ENCODE measurements around the gene PRICKLE1. TPM values are rescaled to one million over a fixed set of nuclear protein-coding genes. Genes with fewer than 3 reads are reported as not detected.

The PRICKLE1 gene
- total and polyA plus RNA-seq, 4 donors, result 0.50 to 34.9 (median 14.8) TPM

DNA sequence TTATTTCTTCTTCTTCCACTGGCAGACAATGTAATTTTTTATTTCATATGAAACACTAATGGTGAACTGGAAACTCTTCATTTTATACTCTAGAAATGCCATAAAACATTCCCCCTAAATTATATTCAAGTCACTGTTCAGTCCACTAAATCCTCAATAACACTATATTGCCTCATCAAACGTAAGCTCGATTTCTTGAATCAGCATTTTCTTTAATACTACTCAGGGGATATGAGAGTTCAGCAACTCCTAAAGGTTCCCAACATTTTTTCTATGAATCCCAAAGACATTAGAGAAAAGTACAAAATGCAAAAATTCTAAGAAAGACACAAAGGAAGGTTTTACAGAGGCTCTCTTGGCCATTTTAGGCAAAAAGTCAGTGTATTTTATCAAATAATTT lies 59.3 kb downstream of the PRICKLE1 start:
- H3K36me3 ChIP-seq (ENCODE audit: control insufficient read depth in 1 of 2, insufficient read depth in 2 of 2, low read length in 1 of 2), result no peaks in the 10 kb centered on the region
- no peak for DNase-seq
- H3K4me3 ChIP-seq (ENCODE audit: low read length in 2 of 2), result no peak overlapping the region
- H3K27me3 ChIP-seq (ENCODE audit: control insufficient read depth in 1 of 2, insufficient read depth in 2 of 2, low read length in 1 of 2), result no peaks in the 10 kb centered on the region
- no peaks in the 10 kb centered on the region for H3K9me3 ChIP-seq (ENCODE audit: control insufficient read depth, low read length)
- ATAC-seq (ENCODE audit: low FRiP score), result no peak
- intact Hi-C loops (cut with DNase I), result no loop called here
- WGBS, 2 donors, result 91 to 99% methylated on average over 2 of the region's 2 CpGs
- no peak overlapping the region for H3K27ac ChIP-seq (ENCODE audit: low read depth in 1 of 2, low read length in 2 of 2)
- peaks cover 0 to 2% of the 10 kb centered on the region in 2 donors for H3K4me1 ChIP-seq (ENCODE audit: control insufficient read depth in 1 of 2, insufficient read depth in 2 of 2, low read length in 2 of 2)

DNA sequence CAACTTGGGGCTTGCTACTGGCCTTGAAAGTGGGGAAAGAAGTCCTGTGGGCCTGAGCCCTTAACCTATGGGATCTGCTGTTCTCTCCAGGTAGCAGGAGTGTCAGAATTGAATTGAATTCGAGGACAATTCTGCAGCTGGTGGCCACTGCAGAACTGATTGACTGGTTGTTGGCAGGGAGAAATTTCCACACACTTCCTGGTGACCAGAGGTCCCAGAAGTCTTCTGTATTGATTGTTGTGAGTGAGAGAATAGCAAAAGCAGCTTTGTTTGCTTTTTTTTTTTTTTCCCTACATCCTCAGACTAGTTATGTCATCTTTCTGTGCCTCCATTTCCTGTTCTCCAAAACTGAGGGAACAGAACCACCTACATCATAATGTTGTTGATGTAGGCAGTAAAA lies 64.1 kb downstream of the PRICKLE1 start:
- Histone ChIP-seq H3K36me3 (ENCODE audit: control insufficient read depth in 1 of 2, insufficient read depth in 2 of 2, low read length in 1 of 2) (no peaks in the 10 kb centered on the region), H3K4me3 (ENCODE audit: low read length in 2 of 2) (no peak overlapping the region), H3K9me3 (ENCODE audit: control insufficient read depth, low read length) (no peaks in the 10 kb centered on the region), H3K27ac (ENCODE audit: low read depth in 1 of 2, low read length in 2 of 2) (no peak overlapping the region), H3K27me3 (ENCODE audit: control insufficient read depth in 1 of 2, insufficient read depth in 2 of 2, low read length in 1 of 2) (no peaks in the 10 kb centered on the region), H3K4me1 (ENCODE audit: control insufficient read depth in 1 of 2, insufficient read depth in 2 of 2, low read length in 2 of 2) (no peaks in the 10 kb centered on the region)
- DNase-seq (no peak), ATAC-seq (ENCODE audit: low FRiP score) (no peak)
- WGBS, 2 donors, result 74 to 79% methylated on average over 1 of the region's 1 CpG
- intact Hi-C loops (cut with DNase I), result no loop called here

- no peak overlapping the region for H3K27ac ChIP-seq (ENCODE audit: low read depth in 1 of 2, low read length in 2 of 2)
- H3K4me3 ChIP-seq (ENCODE audit: low read length in 2 of 2), result no peak overlapping the region
- no peaks in the 10 kb centered on the region for H3K27me3 ChIP-seq (ENCODE audit: control insufficient read depth in 1 of 2, insufficient read depth in 2 of 2, low read length in 1 of 2)
- no peaks in the 10 kb centered on the region for H3K9me3 ChIP-seq (ENCODE audit: control insufficient read depth, low read length)
- ATAC-seq (ENCODE audit: low FRiP score), result no peak
- no peak for DNase-seq
- no peaks in the 10 kb centered on the region for H3K36me3 ChIP-seq (ENCODE audit: control insufficient read depth in 1 of 2, insufficient read depth in 2 of 2, low read length in 1 of 2)
- no peaks in the 10 kb centered on the region for H3K4me1 ChIP-seq (ENCODE audit: control insufficient read depth in 1 of 2, insufficient read depth in 2 of 2, low read length in 2 of 2)
- 53 to 57% methylated on average over 5 of the region's 5 CpGs for WGBS, 2 donors
- intact Hi-C loops (cut with DNase I), result no loop called here
Measured at GRCh38 chr12:42524716-42525115, 64.8 kb downstream of the PRICKLE1 start.

DNA sequence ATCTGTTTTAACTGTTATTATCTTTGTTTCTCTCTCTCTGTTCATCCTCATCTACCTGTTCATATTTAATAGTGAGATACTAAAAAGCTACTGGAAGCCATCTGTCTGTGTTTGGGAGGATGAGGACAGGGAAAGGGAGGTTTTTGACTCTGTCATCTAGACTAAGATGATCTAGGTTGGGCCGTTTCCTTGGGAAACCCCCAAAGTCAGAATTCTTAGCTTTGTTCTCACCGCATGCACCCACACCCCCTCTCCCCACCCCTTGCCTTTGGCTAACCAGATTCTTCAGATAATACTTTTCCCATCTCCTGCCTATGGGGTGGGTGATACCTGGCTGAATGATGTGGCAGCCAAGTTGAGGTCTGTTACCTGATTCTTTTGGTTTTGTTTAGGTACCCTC lies 73.0 kb downstream of the PRICKLE1 start:
- no peak for DNase-seq
- no peaks in the 10 kb centered on the region for H3K9me3 ChIP-seq (ENCODE audit: control insufficient read depth, low read length)
- no peaks in the 10 kb centered on the region for H3K36me3 ChIP-seq (ENCODE audit: control insufficient read depth in 1 of 2, insufficient read depth in 2 of 2, low read length in 1 of 2)
- 42 to 96% methylated on average over 2 of the region's 2 CpGs for WGBS, 2 donors
- no peak overlapping the region for H3K27ac ChIP-seq (ENCODE audit: low read depth in 1 of 2, low read length in 2 of 2)
- ATAC-seq (ENCODE audit: low FRiP score), result no peak
- no peaks in the 10 kb centered on the region for H3K27me3 ChIP-seq (ENCODE audit: control insufficient read depth in 1 of 2, insufficient read depth in 2 of 2, low read length in 1 of 2)
- no peaks in the 10 kb centered on the region for H3K4me1 ChIP-seq (ENCODE audit: control insufficient read depth in 1 of 2, insufficient read depth in 2 of 2, low read length in 2 of 2)
- no peak overlapping the region for H3K4me3 ChIP-seq (ENCODE audit: low read length in 2 of 2)
- intact Hi-C loops (cut with DNase I), result no loop called here

DNA sequence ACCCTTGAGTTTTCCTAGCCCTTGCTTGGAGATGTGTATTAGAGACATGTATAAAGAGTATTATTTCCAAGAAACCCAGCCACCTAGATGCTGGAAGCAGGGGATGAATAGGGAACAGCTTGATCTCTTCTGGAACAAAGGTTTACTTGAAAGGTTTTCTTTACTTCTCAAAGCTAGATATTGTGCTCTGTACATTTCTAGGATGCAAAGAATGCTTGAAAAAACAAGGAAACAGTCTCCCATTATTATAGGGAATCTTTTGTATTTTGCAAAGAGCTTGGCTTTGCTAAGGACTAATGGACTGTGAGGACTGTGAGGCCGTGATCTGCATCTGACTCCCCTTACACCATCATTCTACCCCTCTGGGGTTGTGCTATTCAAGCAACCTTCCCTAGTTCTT lies 77.9 kb downstream of the PRICKLE1 start:
- no peak for ATAC-seq (ENCODE audit: low FRiP score)
- no peaks in the 10 kb centered on the region for H3K27me3 ChIP-seq (ENCODE audit: control insufficient read depth in 1 of 2, insufficient read depth in 2 of 2, low read length in 1 of 2)
- 83 to 98% methylated on average over 1 of the region's 1 CpG for WGBS, 2 donors
- no peaks in the 10 kb centered on the region for H3K36me3 ChIP-seq (ENCODE audit: control insufficient read depth in 1 of 2, insufficient read depth in 2 of 2, low read length in 1 of 2)
- intact Hi-C loops (cut with DNase I), result no loop called here
- H3K4me1 ChIP-seq (ENCODE audit: control insufficient read depth in 1 of 2, insufficient read depth in 2 of 2, low read length in 2 of 2), result peaks cover 0 to 2% of the 10 kb centered on the region in 2 donors
- no peak for DNase-seq
- no peak overlapping the region for H3K27ac ChIP-seq (ENCODE audit: low read depth in 1 of 2, low read length in 2 of 2)
- no peaks in the 10 kb centered on the region for H3K9me3 ChIP-seq (ENCODE audit: control insufficient read depth, low read length)
- no peak overlapping the region for H3K4me3 ChIP-seq (ENCODE audit: low read length in 2 of 2)

DNA sequence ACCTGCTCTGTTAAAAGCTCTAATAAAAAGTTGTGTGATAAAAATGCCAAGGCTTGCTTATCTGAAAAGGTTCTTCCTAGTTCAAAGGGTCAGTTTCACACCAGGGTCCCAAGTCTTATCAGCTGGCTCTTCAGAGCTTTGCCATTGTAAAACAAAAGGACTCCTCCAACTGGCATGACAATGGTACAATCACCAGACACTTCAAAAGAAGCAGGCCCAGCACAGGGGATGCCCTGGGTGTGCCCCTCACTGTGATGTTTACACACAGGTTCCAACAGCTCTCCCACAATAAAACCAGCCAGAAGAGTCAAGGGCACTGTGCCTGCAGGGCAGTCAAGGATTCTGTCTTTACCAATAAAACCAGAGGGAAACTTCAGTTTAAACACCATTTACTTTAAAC lies 78.7 kb downstream of the PRICKLE1 start:
- DNase-seq, result no peak
- no peak for ATAC-seq (ENCODE audit: low FRiP score)
- intact Hi-C loops (cut with DNase I), result no loop called here
- H3K36me3 ChIP-seq (ENCODE audit: control insufficient read depth in 1 of 2, insufficient read depth in 2 of 2, low read length in 1 of 2), result no peaks in the 10 kb centered on the region
- no peak overlapping the region for H3K27ac ChIP-seq (ENCODE audit: low read depth in 1 of 2, low read length in 2 of 2)
- peaks cover 0 to 2% of the 10 kb centered on the region in 2 donors for H3K4me1 ChIP-seq (ENCODE audit: control insufficient read depth in 1 of 2, insufficient read depth in 2 of 2, low read length in 2 of 2)
- no peaks in the 10 kb centered on the region for H3K9me3 ChIP-seq (ENCODE audit: control insufficient read depth, low read length)
- H3K27me3 ChIP-seq (ENCODE audit: control insufficient read depth in 1 of 2, insufficient read depth in 2 of 2, low read length in 1 of 2), result no peaks in the 10 kb centered on the region
- H3K4me3 ChIP-seq (ENCODE audit: low read length in 2 of 2), result no peak overlapping the region

DNA sequence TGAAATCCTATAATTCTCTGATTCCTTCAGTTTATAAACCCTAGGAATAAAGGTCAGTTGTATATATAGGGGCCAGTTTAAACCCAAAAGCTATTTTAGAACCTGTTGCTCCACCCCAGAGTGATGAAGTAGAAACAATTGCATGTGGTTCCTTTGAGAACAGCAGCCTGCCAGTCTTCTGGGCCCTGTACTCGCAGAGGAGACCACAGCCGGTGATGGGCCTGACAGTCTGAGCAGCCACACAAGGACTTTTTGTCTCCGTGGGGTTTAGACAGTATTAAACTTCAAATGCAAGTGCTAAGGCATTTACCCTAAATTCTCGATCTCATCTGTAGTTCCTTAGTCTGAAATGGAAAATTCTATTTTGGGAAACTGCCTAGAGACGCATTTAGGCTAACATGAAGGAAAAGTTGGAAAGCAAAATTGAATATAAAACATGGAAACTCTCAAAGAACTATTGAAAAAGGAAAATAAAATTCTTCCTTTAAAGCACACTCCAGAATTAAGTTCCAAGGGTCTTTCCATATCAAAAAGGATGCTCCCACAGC lies 80.6 kb downstream of the PRICKLE1 start:
- no peaks in the 10 kb centered on the region for H3K27me3 ChIP-seq (ENCODE audit: control insufficient read depth in 1 of 2, insufficient read depth in 2 of 2, low read length in 1 of 2)
- ATAC-seq (ENCODE audit: low FRiP score), result no peak
- no peak overlapping the region for H3K4me3 ChIP-seq (ENCODE audit: low read length in 2 of 2)
- no peaks in the 10 kb centered on the region for H3K9me3 ChIP-seq (ENCODE audit: control insufficient read depth, low read length)
- WGBS, 2 donors, result 6 to 8% methylated on average over 5 of the region's 5 CpGs
- intact Hi-C loops (cut with DNase I), result no loop called here
- no peaks in the 10 kb centered on the region for H3K36me3 ChIP-seq (ENCODE audit: control insufficient read depth in 1 of 2, insufficient read depth in 2 of 2, low read length in 1 of 2)
- peak overlapping the region; percentile 2 to 57 for H3K27ac ChIP-seq (ENCODE audit: low read depth in 1 of 2, low read length in 2 of 2)
- no peak for DNase-seq
- H3K4me1 ChIP-seq (ENCODE audit: control insufficient read depth in 1 of 2, insufficient read depth in 2 of 2, low read length in 2 of 2), result peaks cover 0 to 4% of the 10 kb centered on the region in 2 donors

- 63 to 88% methylated on average over 3 of the region's 3 CpGs for WGBS, 2 donors
- Histone ChIP-seq H3K27ac (ENCODE audit: low read depth in 1 of 2, low read length in 2 of 2) (no peak overlapping the region), H3K36me3 (ENCODE audit: control insufficient read depth in 1 of 2, insufficient read depth in 2 of 2, low read length in 1 of 2) (no peaks in the 10 kb centered on the region), H3K4me3 (ENCODE audit: low read length in 2 of 2) (no peak overlapping the region), H3K27me3 (ENCODE audit: control insufficient read depth in 1 of 2, insufficient read depth in 2 of 2, low read length in 1 of 2) (no peaks in the 10 kb centered on the region), H3K4me1 (ENCODE audit: control insufficient read depth in 1 of 2, insufficient read depth in 2 of 2, low read length in 2 of 2) (peaks cover 0 to 4% of the 10 kb centered on the region in 2 donors), H3K9me3 (ENCODE audit: control insufficient read depth, low read length) (no peaks in the 10 kb centered on the region)
- intact Hi-C loops (cut with DNase I), result no loop called here
- no peak for ATAC-seq (ENCODE audit: low FRiP score)
- no peak for DNase-seq
Measured at GRCh38 chr12:42507565-42507964, 82.0 kb downstream of the PRICKLE1 start.

DNA sequence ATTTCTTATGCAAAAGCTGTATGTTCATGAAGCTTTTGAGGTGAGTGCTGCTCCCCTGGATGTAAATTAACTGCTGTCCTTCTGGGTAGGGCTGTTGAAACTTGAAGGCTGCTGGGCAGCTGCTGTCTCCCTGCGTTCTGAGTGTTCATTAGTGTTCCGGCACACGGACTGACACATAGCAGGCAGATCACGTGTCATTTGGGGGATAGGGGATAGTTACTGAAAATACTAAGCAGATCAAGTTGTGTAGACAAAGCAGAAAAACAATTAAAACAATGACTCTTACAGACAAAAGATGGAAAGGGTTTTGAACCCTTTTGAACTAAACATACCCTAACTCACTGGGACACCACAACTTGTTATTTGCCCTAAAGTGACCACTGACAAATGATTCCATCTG lies 82.5 kb downstream of the PRICKLE1 start:
- intact Hi-C loops (cut with DNase I), result no loop called here
- H3K4me3 ChIP-seq (ENCODE audit: low read length in 2 of 2), result no peak overlapping the region
- 67 to 73% methylated on average over 4 of the region's 4 CpGs for WGBS, 2 donors
- no peaks in the 10 kb centered on the region for H3K36me3 ChIP-seq (ENCODE audit: control insufficient read depth in 1 of 2, insufficient read depth in 2 of 2, low read length in 1 of 2)
- DNase-seq (no peak), ATAC-seq (ENCODE audit: low FRiP score) (no peak)
- H3K4me1 ChIP-seq (ENCODE audit: control insufficient read depth in 1 of 2, insufficient read depth in 2 of 2, low read length in 2 of 2), result peaks cover 0 to 4% of the 10 kb centered on the region in 2 donors
- no peak overlapping the region for H3K27ac ChIP-seq (ENCODE audit: low read depth in 1 of 2, low read length in 2 of 2)
- H3K27me3 ChIP-seq (ENCODE audit: control insufficient read depth in 1 of 2, insufficient read depth in 2 of 2, low read length in 1 of 2), result no peaks in the 10 kb centered on the region
- no peaks in the 10 kb centered on the region for H3K9me3 ChIP-seq (ENCODE audit: control insufficient read depth, low read length)
